Transverse colon (tissue), 4 donors: ENCODE data around the gene AGTR1. TPM values are rescaled to one million over a fixed set of nuclear protein-coding genes. Genes with fewer than 3 reads are reported as not detected.

ENCODE experiments used
- DNase-seq: peaks from one replicate; pipeline ENCODE4 v3.0.0-alpha.2; 2019
- H3K27ac ChIP-seq, 4 donors: fragments of 200-600 bp; sonication (generic); 2 replicates each; pipeline ENCODE4 v1.5.1; 2016 to 2018; ENCODE audit warnings: inconsistent platforms in 4 of 4
- H3K27me3 ChIP-seq: fragments of 200-600 bp; sonication (generic); 2 replicates; pipeline ENCODE4 v1.5.1; 2017; ENCODE audit warnings: inconsistent platforms
- H3K36me3 ChIP-seq, 4 donors: fragments of 200-600 bp; sonication (generic); 2 replicates each; pipeline ENCODE4 v1.5.1; 2017 to 2019; ENCODE audit warnings: inconsistent platforms in 4 of 4
- H3K4me1 ChIP-seq, 4 donors: fragments of 200-600 bp; sonication (generic); 2 replicates each; pipeline ENCODE4 v1.5.1; 2017 to 2020; ENCODE audit warnings: inconsistent platforms in 4 of 4
- H3K4me3 ChIP-seq, 4 donors: fragments of 200-600 bp; sonication (generic); 1 replicate in 1 of 4; 2 replicates in 3 of 4; pipeline versions ENCODE4 v1.5.1 to v1.6.1; 2017 to 2019; ENCODE audit warnings: inconsistent platforms in 4 of 4
- H3K9me3 ChIP-seq, 2 donors: fragments of 200-600 bp; sonication (generic); 2 replicates each; pipeline ENCODE4 v1.5.1; 2017 to 2019; ENCODE audit warnings: inconsistent platforms in 2 of 2
- EP300 ChIP-seq: sonication (generic); formaldehyde crosslinking; IDR thresholded peaks from one replicate; pipeline ENCODE4 v1.6.1; 2017; ENCODE audit warnings: antibody characterized with exemption, low read depth
- POLR2A ChIP-seq: fragments of 450-650 bp; IDR thresholded peaks from one replicate; pipeline ENCODE4 v1.6.1; 2016; ENCODE audit warnings: antibody characterized with exemption, mild to moderate bottlenecking, moderate library complexity
- POLR2AphosphoS5 ChIP-seq, 3 donors: sonication (generic); formaldehyde crosslinking; IDR thresholded peaks; one replicate each; pipeline ENCODE4 v1.6.1; 2016; ENCODE audit warnings: antibody characterized with exemption in 3 of 3
- WGBS, 2 donors: methylation state at CpG; one replicate each; pipeline ENCODE4 v1.1.5; 2018; ENCODE audit warnings: low coverage in 1 of 2; 5-methylcytosine and 5-hydroxymethylcytosine counted together
- in situ Hi-C, 4 donors: fragments of 200-750 bp; cut with MboI; loops; one replicate each; pipeline versions ENCODE4 v1.15.0 to v1.15.1; 2017; ENCODE audit warnings: low sequenced_read_pairs in 3 of 4, low pct_ligation_motif_present in 1 of 4, low pct_unique_long_range_greater_than_20kb in 1 of 4
- intact Hi-C: fragments of 100-400 bp; cut with DNase I; formaldehyde crosslinking; loops from one replicate; pipeline ENCODE4 v1.15.1; 2023; ENCODE audit warnings: low total_unique reads
- total RNA-seq, 4 donors: library from RNA; depleted of rRNA; stranded (reverse); fragments of >200 nt; gene quantifications; one replicate each; pipeline ENCODE4 v1.1.0, GENCODE V29; 2016
- TF ChIP-seq, protein P1 (sequence below), 5 experiments: fragments of 200-600 bp in 3 of 5; fragments of 450-650 bp in 2 of 5; sonication (generic) in 3 of 5; IDR thresholded peaks; 1 replicate in 2 of 5; 2 replicates in 3 of 5; pipeline ENCODE4 v1.5.1; 2016 to 2017; ENCODE audit warnings: antibody characterized with exemption in 5 of 5, inconsistent platforms in 3 of 5, mild to moderate bottlenecking in 2 of 5, moderate library complexity in 1 of 5

The AGTR1 gene
- total RNA-seq, 4 donors from 2014 or later = 1.8 to 10.2 (median 8.2) TPM

DNA sequence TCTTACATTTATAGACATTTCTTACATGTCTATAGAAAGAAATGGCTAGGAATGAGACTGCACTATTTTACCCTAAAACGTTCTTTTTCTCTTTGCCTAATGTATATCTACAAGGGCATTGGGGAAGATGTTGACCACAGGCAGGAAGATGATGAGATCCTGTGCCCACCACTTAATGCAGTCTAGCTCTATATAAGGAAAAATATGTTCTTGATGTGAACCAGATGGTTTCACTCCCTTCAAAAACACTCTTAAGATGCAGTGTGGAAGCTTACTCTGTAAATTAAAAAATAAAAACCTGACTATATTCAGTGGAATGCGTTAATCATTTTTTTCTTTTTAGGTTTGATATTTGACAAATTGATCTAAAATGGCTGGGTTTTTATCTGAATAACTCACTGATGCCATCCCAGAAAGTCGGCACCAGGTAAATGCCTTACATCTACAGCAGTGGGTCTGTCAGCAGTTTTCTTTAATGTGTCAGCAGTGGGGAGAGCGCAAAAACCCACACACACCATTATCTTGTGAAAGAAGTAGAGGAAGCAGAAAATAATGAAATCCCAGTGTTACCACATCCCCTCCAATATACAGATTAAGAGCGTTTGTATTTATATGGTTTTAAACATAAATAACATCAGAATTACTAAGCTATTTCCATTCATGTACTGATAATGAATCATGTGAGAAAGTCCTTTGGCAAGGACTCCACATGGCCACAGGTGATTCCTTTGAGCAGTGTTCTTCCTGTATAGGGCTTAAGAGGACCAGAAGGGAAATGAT lies 10.1 kb downstream of the AGTR1 start:
- intact Hi-C loops (no loop called here), in situ Hi-C loops (loop anchor here in 2 of 4 donors (25.0 kb wide), 1 partner anchor 320 kb away; no protein-coding TSS in a partner anchor)
- 67 to 79% methylated on average over 5 of the region's 5 CpGs for WGBS, 2 donors
- Histone ChIP-seq H3K4me1 (peaks cover 3 to 13% (median 6%) of the 10 kb centered on the region in 4 donors), H3K27me3 (no peaks in the 10 kb centered on the region), H3K9me3 (no peaks in the 10 kb centered on the region), H3K27ac (peak overlapping the region in 1 of 4 donors; percentile 7), H3K4me3 (no peak overlapping the region), H3K36me3 (no peaks in the 10 kb centered on the region)
- no peak for DNase-seq
- no peak for TF ChIP-seq POLR2A

DNA sequence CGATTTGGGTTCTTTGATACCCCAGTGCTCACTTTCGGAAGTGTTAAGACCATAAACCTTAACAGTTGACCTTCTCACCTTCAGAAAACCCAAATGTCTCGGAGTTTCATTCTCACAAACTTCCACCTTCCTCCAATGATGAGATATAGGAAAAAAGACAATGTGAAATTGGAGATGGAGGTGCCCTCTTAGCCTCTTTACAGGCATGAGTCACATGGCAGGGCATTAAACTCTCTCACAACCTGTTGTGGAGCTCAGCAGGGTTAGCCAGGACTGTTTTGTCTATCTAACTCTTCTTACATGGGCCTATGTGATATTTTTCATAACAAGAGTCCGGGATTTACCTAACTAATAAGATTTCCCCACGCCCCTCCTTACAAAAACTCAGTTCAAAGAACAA lies 10.7 kb downstream of the AGTR1 start:
- Histone ChIP-seq H3K4me3 (no peak overlapping the region), H3K4me1 (peaks cover 3 to 13% (median 6%) of the 10 kb centered on the region in 4 donors), H3K27ac (peak overlapping the region in 1 of 4 donors; percentile 7), H3K36me3 (no peaks in the 10 kb centered on the region), H3K9me3 (no peaks in the 10 kb centered on the region), H3K27me3 (no peaks in the 10 kb centered on the region)
- intact Hi-C loops = no loop called here
- 79 to 81% methylated on average over 4 to 5 of the region's 5 CpGs for WGBS, 2 donors
- TF ChIP-seq EP300 = no peak
- no peak for TF ChIP-seq POLR2A
- no peak for TF ChIP-seq POLR2AphosphoS5 (IDR thresholded peaks at IDR 0.05)
- TF ChIP-seq, protein P1, sequence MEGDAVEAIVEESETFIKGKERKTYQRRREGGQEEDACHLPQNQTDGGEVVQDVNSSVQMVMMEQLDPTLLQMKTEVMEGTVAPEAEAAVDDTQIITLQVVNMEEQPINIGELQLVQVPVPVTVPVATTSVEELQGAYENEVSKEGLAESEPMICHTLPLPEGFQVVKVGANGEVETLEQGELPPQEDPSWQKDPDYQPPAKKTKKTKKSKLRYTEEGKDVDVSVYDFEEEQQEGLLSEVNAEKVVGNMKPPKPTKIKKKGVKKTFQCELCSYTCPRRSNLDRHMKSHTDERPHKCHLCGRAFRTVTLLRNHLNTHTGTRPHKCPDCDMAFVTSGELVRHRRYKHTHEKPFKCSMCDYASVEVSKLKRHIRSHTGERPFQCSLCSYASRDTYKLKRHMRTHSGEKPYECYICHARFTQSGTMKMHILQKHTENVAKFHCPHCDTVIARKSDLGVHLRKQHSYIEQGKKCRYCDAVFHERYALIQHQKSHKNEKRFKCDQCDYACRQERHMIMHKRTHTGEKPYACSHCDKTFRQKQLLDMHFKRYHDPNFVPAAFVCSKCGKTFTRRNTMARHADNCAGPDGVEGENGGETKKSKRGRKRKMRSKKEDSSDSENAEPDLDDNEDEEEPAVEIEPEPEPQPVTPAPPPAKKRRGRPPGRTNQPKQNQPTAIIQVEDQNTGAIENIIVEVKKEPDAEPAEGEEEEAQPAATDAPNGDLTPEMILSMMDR (IDR thresholded peaks at IDR 0.05) = no peak
- in situ Hi-C loops = loop anchor here in 2 of 4 donors (25.0 kb wide), 1 partner anchor 321 kb away; no protein-coding TSS in a partner anchor
- DNase-seq = no peak

DNA sequence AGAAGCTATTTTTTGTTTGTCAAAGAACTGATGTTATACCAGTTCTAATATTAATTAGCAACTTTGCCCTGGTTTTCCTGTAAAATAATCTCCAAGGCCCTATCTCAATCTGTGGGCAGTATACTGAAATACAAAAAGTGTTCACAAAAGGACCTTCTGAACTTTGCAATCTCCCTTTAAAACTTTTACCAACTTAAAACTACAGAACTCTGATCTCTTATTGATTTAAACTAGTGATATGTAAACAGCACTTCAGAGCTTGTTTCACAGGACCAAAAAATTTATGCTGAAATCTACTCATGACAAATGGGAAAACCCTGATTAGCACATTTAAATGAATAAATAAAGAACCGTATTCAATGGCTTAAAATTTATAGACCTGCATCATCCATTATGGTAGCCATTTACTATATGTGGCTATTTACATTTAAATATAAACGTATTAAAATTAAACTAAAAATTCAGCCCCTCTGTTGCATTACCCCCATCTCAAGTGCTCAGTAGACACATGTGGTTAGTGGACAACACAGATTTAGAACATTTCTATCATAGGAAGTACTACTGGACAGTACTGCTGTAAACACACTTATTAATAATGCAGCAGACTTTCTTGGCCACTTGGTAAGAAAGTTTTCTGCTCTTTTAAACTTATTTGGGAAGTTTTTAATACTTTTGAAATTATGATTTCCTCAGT lies 12.0 kb downstream of the AGTR1 start:
- no peak overlapping the region for H3K4me3 ChIP-seq
- intact Hi-C loops (no loop called here), in situ Hi-C loops (loop anchor here in 2 of 4 donors (25.0 kb wide), 1 partner anchor 322 kb away; no protein-coding TSS in a partner anchor)
- H3K27ac ChIP-seq = peak overlapping the region in 3 of 4 donors; percentile 10 to 68 (median 42)
- no peaks in the 10 kb centered on the region for H3K36me3 ChIP-seq
- DNase-seq = no peak
- TF ChIP-seq POLR2AphosphoS5 (IDR thresholded peaks at IDR 0.05) (no peak), EP300 (no peak), POLR2A (no peak)
- TF ChIP-seq, protein P1 (IDR thresholded peaks at IDR 0.05) = no peak
- WGBS, 2 donors = 50 to 72% methylated on average over 2 of the region's 2 CpGs
- H3K27me3 ChIP-seq = no peaks in the 10 kb centered on the region
- H3K4me1 ChIP-seq = peaks cover 3 to 13% (median 6%) of the 10 kb centered on the region in 4 donors
- no peaks in the 10 kb centered on the region for H3K9me3 ChIP-seq

DNA sequence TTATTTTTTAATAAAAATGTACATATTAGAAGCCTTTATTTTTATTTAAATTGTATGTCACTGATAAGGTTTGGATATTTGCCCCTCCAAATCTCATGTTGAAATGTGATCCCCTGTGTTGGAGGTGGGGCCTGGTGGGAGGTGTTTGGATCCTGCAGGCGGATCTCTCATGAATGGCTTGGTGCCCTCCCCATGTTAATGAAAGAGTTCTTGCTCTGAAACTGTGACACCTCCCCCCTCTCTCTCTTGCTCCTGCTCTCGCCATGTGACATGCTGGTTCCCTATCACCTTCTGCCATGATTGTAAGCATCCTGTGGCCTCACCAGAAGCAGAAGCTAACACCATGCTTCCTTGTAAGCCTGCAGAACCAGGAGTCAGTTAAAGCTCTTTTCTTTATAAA lies 13.0 kb downstream of the AGTR1 start:
- H3K36me3 ChIP-seq = no peaks in the 10 kb centered on the region
- WGBS, 2 donors = 83% methylated on average over 2 of the region's 2 CpGs; no CpG with 5 or more reads in 1 of the 2 donors
- no peak overlapping the region for H3K4me3 ChIP-seq
- H3K27me3 ChIP-seq = no peaks in the 10 kb centered on the region
- peaks cover 3 to 13% (median 6%) of the 10 kb centered on the region in 4 donors for H3K4me1 ChIP-seq
- no peak for DNase-seq
- H3K9me3 ChIP-seq = no peaks in the 10 kb centered on the region
- no peak for TF ChIP-seq POLR2A
- TF ChIP-seq EP300 = no peak
- TF ChIP-seq POLR2AphosphoS5 (IDR thresholded peaks at IDR 0.05) = no peak
- TF ChIP-seq, protein P1 (IDR thresholded peaks at IDR 0.05) = no peak
- intact Hi-C loops = no loop called here
- H3K27ac ChIP-seq = peak overlapping the region in 3 of 4 donors; percentile 10 to 68 (median 46)
- in situ Hi-C loops = loop anchor here in 2 of 4 donors (25.0 kb wide), 1 partner anchor 323 kb away; no protein-coding TSS in a partner anchor
